Measurements from ENCODE around the gene BOD1. TPM values are rescaled to one million over a fixed set of nuclear protein-coding genes. Genes with fewer than 3 reads are reported as not detected.

Gene BOD1
- total and polyA plus RNA-seq, 5 experiments from 2014 or later: 12.6 to 39.4 (median 18.7) TPM

DNA sequence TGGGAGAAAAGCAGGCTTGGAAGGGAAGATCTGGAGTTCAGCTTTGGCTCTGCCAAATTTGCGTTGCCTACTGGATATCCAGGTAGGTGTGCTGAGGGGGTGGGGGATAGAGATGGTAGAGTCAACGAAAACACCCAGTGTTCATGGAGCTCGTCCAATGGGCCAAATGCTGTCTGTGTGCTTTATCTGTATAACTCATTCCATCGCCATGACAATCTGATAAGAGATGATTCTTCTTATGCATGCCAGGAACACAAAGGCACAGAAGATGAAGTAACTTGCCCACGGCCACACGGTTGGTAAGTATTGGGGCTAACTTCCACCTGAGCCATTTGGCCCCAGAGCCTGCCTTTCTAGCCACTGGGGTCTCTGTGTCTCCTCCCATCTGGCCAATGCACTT lies 53.2 kb downstream of the BOD1 start:
- Mint-ChIP-seq H3K27me3 (peaks cover 17 to 44% (median 24%) of the 10 kb centered on the region in 5 donors), H3K9me3 (peaks cover 8 to 47% (median 38%) of the 10 kb centered on the region in 9 donors), H3K27ac (peak overlapping the region in 1 of 10 donors; percentile 9), H3K36me3 (peaks cover 0 to 41% (median 0%) of the 10 kb centered on the region in 3 donors), H3K4me1 (peaks cover 0 to 2% (median 0%) of the 10 kb centered on the region in 4 donors), H3K4me3 (no peak overlapping the region)
- POLR2A ChIA-PET: no interaction called here
- DNase-seq: no peak
- no peak for ATAC-seq

DNA sequence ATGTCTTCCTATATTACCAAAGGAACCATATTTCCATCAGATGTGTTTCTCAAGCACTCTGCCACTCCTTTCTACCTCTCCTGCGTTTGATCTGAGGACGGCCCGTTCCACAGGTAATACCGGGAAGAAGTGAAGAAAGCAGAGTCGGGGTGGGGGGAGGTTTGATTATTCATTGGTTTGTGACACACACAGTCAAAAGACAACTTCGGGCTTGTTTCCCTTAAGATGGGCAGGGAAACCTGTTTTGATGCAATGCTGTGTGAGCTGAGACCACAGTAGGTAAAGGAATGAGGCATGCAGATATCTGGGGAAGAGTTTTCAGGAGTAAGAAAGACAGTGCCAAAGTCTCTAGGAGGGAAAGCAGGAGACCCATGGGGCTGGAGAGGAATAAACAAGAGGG lies 54.0 kb downstream of the BOD1 start:
- Mint-ChIP-seq H3K27ac (peak overlapping the region in 1 of 10 donors; percentile 15), H3K4me1 (peaks cover 0 to 2% (median 0%) of the 10 kb centered on the region in 4 donors), H3K4me3 (no peak overlapping the region), H3K9me3 (peaks cover 4 to 43% (median 33%) of the 10 kb centered on the region in 9 donors), H3K36me3 (peaks cover 0 to 34% (median 0%) of the 10 kb centered on the region in 3 donors), H3K27me3 (peaks cover 15 to 39% (median 24%) of the 10 kb centered on the region in 5 donors)
- no peak for DNase-seq
- ATAC-seq: no peak
- POLR2A ChIA-PET: no interaction called here

All from naive thymus-derived CD8-positive, alpha-beta T cell (primary cell).